Measurements from ENCODE around the gene UGP2.

UGP2 gene

GRCh38 chr2:63893163-63893562 lies 51.5 kb downstream of the UGP2 start:
- POLR2A ChIA-PET: no interaction called here

GRCh38 chr2:63894167-63894566 lies 52.5 kb downstream of the UGP2 start:
- Histone ChIP-seq H3K4me1 (ENCODE audit: control insufficient read depth, insufficient read depth, low read length) (no peaks in the 10 kb centered on the region), H3K36me3 (ENCODE audit: control insufficient read depth in 2 of 2, insufficient read depth in 1 of 2, low read length in 2 of 2) (peaks cover 15 to 76% of the 10 kb centered on the region in 2 experiments), H3K4me3 (ENCODE audit: low read depth, low read length) (no peak overlapping the region), H3K9me3 (ENCODE audit: control insufficient read depth, insufficient read depth, low read depth, low read length) (no peaks in the 10 kb centered on the region), H3K27ac (ENCODE audit: extremely low read depth, low read depth, low read length) (no peak overlapping the region)
- TF ChIP-seq GLIS2 (tag by site-specific recombination; IDR thresholded peaks at IDR 0.05) (no peak), ZNF362 (tag by site-specific recombination; IDR thresholded peaks at IDR 0.05) (no peak), ZNF830 (tag by site-specific recombination; IDR thresholded peaks at IDR 0.05; ENCODE audit: low read depth) (no peak), ZNF561 (tag by site-specific recombination; IDR thresholded peaks at IDR 0.05; ENCODE audit: borderline replicate concordance) (no peak), OVOL3 (tag by site-specific recombination; IDR thresholded peaks at IDR 0.05) (no peak)
- ChIA-PET CTCF (interaction anchor here (0.9 kb wide), 1 partner anchor 195 kb away, joined by 3 read pairs; no protein-coding TSS in a partner anchor), POLR2A (no interaction called here)

More at GRCh38 chr2:63893163-63893562, 51.5 kb downstream of the UGP2 start:
- Histone ChIP-seq H3K9me3 (ENCODE audit: control insufficient read depth, insufficient read depth, low read depth, low read length) (no peaks in the 10 kb centered on the region), H3K4me1 (ENCODE audit: control insufficient read depth, insufficient read depth, low read length) (no peaks in the 10 kb centered on the region), H3K36me3 (ENCODE audit: control insufficient read depth in 2 of 2, insufficient read depth in 1 of 2, low read length in 2 of 2) (peaks cover 16 to 73% of the 10 kb centered on the region in 2 experiments), H3K4me3 (ENCODE audit: low read depth, low read length) (no peak overlapping the region), H3K27ac (ENCODE audit: extremely low read depth, low read depth, low read length) (no peak overlapping the region)
- TF ChIP-seq ZNF248 (tag by site-specific recombination; IDR thresholded peaks at IDR 0.05) (no peak), ZFP41 (tag by site-specific recombination; IDR thresholded peaks at IDR 0.05; ENCODE audit: borderline replicate concordance) (no peak), ZNF677 (tag by site-specific recombination; IDR thresholded peaks at IDR 0.05) (no peak), ZNF311 (tag by site-specific recombination; IDR thresholded peaks at IDR 0.05; ENCODE audit: borderline replicate concordance) (no peak), ZNF555 (tag by site-specific recombination; conservative IDR thresholded peaks at IDR 0.05) (no peak), ZNF426 (tag by site-specific recombination; IDR thresholded peaks at IDR 0.05) (no peak), PRDM1 (tag by site-specific recombination; IDR thresholded peaks at IDR 0.05) (no peak), REPIN1 (tag by site-specific recombination; IDR thresholded peaks at IDR 0.05; ENCODE audit: low read depth) (no peak), ZNF214 (tag by site-specific recombination; IDR thresholded peaks at IDR 0.05; ENCODE audit: borderline replicate concordance) (no peak), ZNF704 (tag by site-specific recombination; IDR thresholded peaks at IDR 0.05) (no peak), AEBP2 (tag by site-specific recombination; IDR thresholded peaks at IDR 0.05; ENCODE audit: borderline replicate concordance) (no peak)
- CTCF ChIA-PET: interaction anchor here (0.6 to 1.5 kb wide), 3 partner anchors 200 to 225 kb away, joined by 3 to 6 read pairs (median 3); no protein-coding TSS in a partner anchor

- Histone ChIP-seq H3K4me3 (ENCODE audit: low read depth, low read length) (no peak overlapping the region), H3K27ac (ENCODE audit: extremely low read depth, low read depth, low read length) (no peak overlapping the region), H3K36me3 (ENCODE audit: control insufficient read depth in 2 of 2, insufficient read depth in 1 of 2, low read length in 2 of 2) (peaks cover 0 to 43% of the 10 kb centered on the region in 2 experiments), H3K4me1 (ENCODE audit: control insufficient read depth, insufficient read depth, low read length) (no peaks in the 10 kb centered on the region), H3K9me3 (ENCODE audit: control insufficient read depth, insufficient read depth, low read depth, low read length) (no peaks in the 10 kb centered on the region)
- POLR2A ChIA-PET: no interaction called here
- CTCF ChIA-PET: interaction anchor here (0.5 to 2.9 kb wide), 4 partner anchors 9 to 136 kb away, joined by 3 to 14 read pairs (median 4); no protein-coding TSS in a partner anchor
- TF ChIP-seq ZNF18 (tag by site-specific recombination; IDR thresholded peaks at IDR 0.05) (no peak), EGR2 (tag by site-specific recombination; IDR thresholded peaks at IDR 0.05; ENCODE audit: low read depth) (no peak), ZNF148 (tag by site-specific recombination; IDR thresholded peaks at IDR 0.05; ENCODE audit: borderline replicate concordance) (no peak), ZNF645 (tag by site-specific recombination; IDR thresholded peaks at IDR 0.05) (no peak)
Observed at GRCh38 chr2:63898839-63899238, 57.1 kb downstream of the UGP2 start.
